ENCODE results near the gene IHH.

Gene IHH

DNA sequence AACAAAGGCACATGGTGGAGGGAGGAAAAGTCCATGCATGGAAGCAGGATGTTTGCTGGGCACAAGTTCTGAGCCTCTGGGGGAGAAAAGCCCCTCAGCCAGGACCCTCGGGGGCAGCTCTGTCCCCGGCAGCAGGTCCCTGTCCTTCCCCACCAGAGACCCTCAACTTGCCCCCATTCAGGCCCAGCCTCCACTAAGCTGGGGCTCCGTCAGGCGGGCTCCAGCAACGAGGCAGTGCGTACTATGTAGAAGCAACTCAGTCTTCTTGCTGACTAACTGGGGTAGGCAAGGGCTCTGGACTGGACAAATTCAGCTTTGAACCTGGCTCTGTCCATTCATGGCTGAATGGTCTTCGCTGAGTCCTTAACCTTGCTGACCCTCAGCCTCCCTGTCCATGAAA, 42.4 kb downstream of the IHH start:
- no peak for DNase-seq

GRCh38 chr2:219017201-219017931, 43.4 kb downstream of the IHH start:
- DNase-seq = no peak

GRCh38 chr2:219016721-219017120, 44.0 kb downstream of the IHH start:
- no peak for DNase-seq

GRCh38 chr2:219010873-219011272, 49.8 kb downstream of the IHH start:
- DNase-seq = no peak

DNA sequence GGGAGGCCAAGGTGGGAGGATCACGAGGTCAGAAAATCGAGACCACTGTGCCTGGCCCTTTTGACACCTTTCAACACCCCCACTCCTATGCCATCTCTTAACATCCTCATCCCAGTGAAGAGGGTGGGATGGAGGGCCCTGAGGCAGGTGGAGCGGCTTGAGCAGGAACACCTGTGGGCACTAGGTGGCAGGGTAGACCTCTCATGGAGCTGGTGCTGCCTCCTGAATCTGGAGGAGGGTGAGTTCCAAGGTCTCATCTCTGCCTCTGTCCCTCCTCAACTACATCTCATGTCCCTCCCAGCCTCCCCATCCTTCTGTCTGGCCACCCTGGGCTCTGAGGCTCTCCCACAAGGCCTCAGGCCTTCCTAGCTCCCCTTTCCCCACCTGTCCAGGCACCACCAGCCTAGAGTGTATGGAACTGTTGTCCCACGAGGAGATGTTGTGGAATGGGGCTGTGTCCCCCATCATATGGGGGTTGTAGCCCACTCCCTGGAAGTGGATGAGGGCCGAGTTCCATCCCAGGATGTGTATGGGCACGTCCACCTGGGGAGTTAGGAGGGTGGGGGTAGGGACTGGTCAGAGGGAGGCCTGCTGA, 50.5 kb downstream of the IHH start:
- DNase-seq = no peak

DNA sequence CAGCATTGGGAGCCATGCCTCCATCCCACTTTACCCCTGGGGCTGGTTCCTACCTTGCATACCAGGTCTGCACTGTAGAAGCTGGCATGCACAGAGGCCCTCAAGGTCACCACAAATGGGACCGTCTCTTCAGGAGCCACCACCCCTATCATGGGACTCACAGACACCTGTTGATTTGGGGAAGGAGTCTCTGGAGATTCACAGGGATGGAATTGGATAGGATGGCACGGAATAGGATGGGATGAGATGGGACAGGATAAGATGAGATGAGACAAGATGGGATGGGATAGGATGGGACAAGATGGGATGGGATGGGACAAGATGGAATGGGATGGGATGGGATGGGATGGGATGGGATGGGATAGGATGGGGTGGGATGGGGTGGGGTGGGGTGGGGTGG, 51.4 kb downstream of the IHH start:
- no peak for DNase-seq

All from suppressor macrophage (primary cell).